K562 (cell line): ENCODE measurements around the gene SERPINB3. TPM values are rescaled to one million over a fixed set of nuclear protein-coding genes. Genes with fewer than 3 reads are reported as not detected.

Experiments
- ATAC-seq: fragments of 200-7000 bp; cut with Tn5 transposase; 3 replicates; pipeline ENCODE4 v1.9.1; 2020; ENCODE audit warnings: moderate library complexity
- BruUV-seq: library from RNA; stranded (reverse); fragments of 400-500 nt; replicated peaks from 2 replicates; lab custom pipeline; 2021; lab: Mats Ljungman, UMichigan
- CTCF ChIA-PET: fragments of 300-600 bp; formaldehyde crosslinking; extraction: SDS; loops from one replicate; lab custom pipeline; 2021; ENCODE audit warnings: low intra/inter-chr PET ratio; lab: Yijun Ruan, JAX
- POLR2A ChIA-PET: fragments of 300-600, 350-650 bp; sonication (Branson Sonifier 250); formaldehyde crosslinking; extraction: SDS; loops from one replicate; lab custom pipeline; 2021; ENCODE audit warnings: antibody characterized with exemption, inconsistent platforms; lab: Yijun Ruan, JAX
- DNase-seq, 4 experiments: peaks; one replicate each; pipeline versions ENCODE4 v3.0.0 to v3.0.0-alpha.2; 2011 to 2018; ENCODE audit warnings: low spot score in 3 of 4, mixed read lengths in 3 of 4; ENCODE audit errors: extremely low read depth in 1 of 4
- FAIRE-seq: peaks from 2 replicates; lab custom pipeline; 2011; peaks lifted over from hg19 to GRCh38; lab: Jason Lieb, UNC
- H2AFZ ChIP-seq: 2 replicates; pipeline ENCODE4 v1.6.0; 2011; ENCODE audit warnings: low read depth, low read length, control low read depth, inconsistent platforms
- H3K27ac ChIP-seq: fragments of 200-600 bp; 3 replicates; pipeline ENCODE4 v1.8.0; 2011; ENCODE audit warnings: low read depth, mild to moderate bottlenecking, control low read depth, inconsistent platforms, low read length, moderate library complexity, mixed read lengths; ENCODE audit errors: extremely low read depth
- H3K27me3 ChIP-seq, 2 experiments: fragments of 300-600 bp in 1 of 2; 2 replicates in 1 of 2; 3 replicates in 1 of 2; pipeline versions ENCODE4 v1.6.0 to v1.8.0; 2011; ENCODE audit warnings: inconsistent platforms in 2 of 2, low read length in 2 of 2, mild to moderate bottlenecking in 1 of 2, mixed read lengths in 1 of 2, moderate library complexity in 1 of 2; ENCODE audit not compliant: control insufficient read depth in 2 of 2, insufficient read depth in 2 of 2
- H3K36me3 ChIP-seq: fragments of 300-600 bp; 3 replicates; pipeline ENCODE4 v1.8.0; 2011; ENCODE audit warnings: mild to moderate bottlenecking, low read length, inconsistent platforms; ENCODE audit not compliant: control insufficient read depth, insufficient read depth
- H3K4me1 ChIP-seq, 2 experiments: fragments of 200-600 bp in 1 of 2; replicated peaks in 1 of 2; 2 replicates in 1 of 2; 3 replicates in 1 of 2; pipeline versions ENCODE4 v1.5.1 to v1.8.0; 2011; ENCODE audit warnings: inconsistent platforms in 2 of 2, low read length in 2 of 2, mild to moderate bottlenecking in 1 of 2, mixed read lengths in 1 of 2, moderate library complexity in 1 of 2; ENCODE audit not compliant: control insufficient read depth in 2 of 2, insufficient read depth in 2 of 2
- H3K4me2 ChIP-seq: 2 replicates; pipeline ENCODE4 v1.6.1; 2011; ENCODE audit warnings: low read length, control low read depth, inconsistent platforms, mixed read lengths; ENCODE audit not compliant: insufficient read depth
- H3K4me3 ChIP-seq: fragments of 200-600 bp; sonication (generic), shearing (Covaris generic); 2 replicates; pipeline ENCODE4 v1.5.1; 2016; ENCODE audit warnings: control low read depth, inconsistent platforms
- H3K79me2 ChIP-seq: fragments of 200-600 bp; 3 replicates; pipeline ENCODE4 v1.8.0; 2011; ENCODE audit warnings: low read length, inconsistent platforms; ENCODE audit not compliant: control insufficient read depth, insufficient read depth
- H3K9ac ChIP-seq, 2 experiments: 2 replicates each; pipeline versions ENCODE4 v1.6.0 to v1.6.1; 2011; ENCODE audit warnings: low read depth in 2 of 2, low read length in 2 of 2, control low read depth in 1 of 2, inconsistent platforms in 1 of 2, mild to moderate bottlenecking in 1 of 2, mixed read lengths in 1 of 2; ENCODE audit not compliant: insufficient read depth in 1 of 2
- H3K9me1 ChIP-seq: one replicate; pipeline ENCODE4 v1.6.0; 2011; ENCODE audit warnings: inconsistent platforms, mild to moderate bottlenecking, low read length, moderate library complexity; ENCODE audit not compliant: control insufficient read depth, insufficient read depth
- H3K9me3 ChIP-seq: replicated peaks from 2 replicates; pipeline ENCODE4 v1.5.1; 2011; ENCODE audit warnings: low read depth, low read length, inconsistent platforms; ENCODE audit not compliant: control insufficient read depth, insufficient read depth
- H4K20me1 ChIP-seq: replicated peaks from 2 replicates; pipeline ENCODE4 v1.6.1; 2011; ENCODE audit warnings: low read length, inconsistent platforms, mixed read lengths; ENCODE audit not compliant: control insufficient read depth, insufficient read depth
- CBFA2T2 ChIP-seq: fragments of 450-650 bp; conservative IDR thresholded peaks from 2 replicates; pipeline ENCODE4 v1.6.1; 2017; ENCODE audit warnings: mild to moderate bottlenecking
- HNRNPH1 ChIP-seq: fragments of 200-400 bp; formaldehyde crosslinking; optimal IDR thresholded peaks from 2 replicates; pipeline ENCODE3; 2017; ENCODE audit warnings: low read depth, mild to moderate bottlenecking, low read length, moderate library complexity
- MCM7 ChIP-seq, 2 experiments: fragments of 450-650 bp; IDR thresholded peaks; 2 replicates each; pipeline ENCODE4 v1.6.1; 2016 to 2018
- NR4A1 ChIP-seq, 2 experiments: fragments of 250-450 bp in 1 of 2; fragments of 450-650 bp in 1 of 2; sonication (Bioruptor Pico) in 1 of 2; IDR thresholded peaks; 2 replicates each; pipeline versions ENCODE4 v1.4.0 to v1.6.1; 2016 to 2020; ENCODE audit warnings: mild to moderate bottlenecking in 2 of 2, missing compliant biosample characterization in 1 of 2, missing genetic modification characterization in 1 of 2, moderate library complexity in 1 of 2
- RB1 ChIP-seq: fragments of 450-650 bp; IDR thresholded peaks from 2 replicates; pipeline ENCODE4 v1.6.1; 2017; ENCODE audit warnings: low read depth, mild to moderate bottlenecking
- SMAD1 ChIP-seq: fragments of 150-350 bp; IDR thresholded peaks from 2 replicates; pipeline ENCODE4 v1.6.1; 2014; ENCODE audit warnings: low read length, low read depth; ENCODE audit not compliant: partially characterized antibody
- THRAP3 ChIP-seq: fragments of 450-650 bp; IDR thresholded peaks from 2 replicates; pipeline ENCODE4 v1.6.1; 2016; ENCODE audit warnings: mild to moderate bottlenecking, inconsistent platforms, borderline replicate concordance
- ZNF444 ChIP-seq: fragments of 250-450 bp; sonication (Bioruptor Pico); IDR thresholded peaks from 2 replicates; pipeline ENCODE4 v1.4.0; 2020; ENCODE audit warnings: mild to moderate bottlenecking, moderate library complexity
- WGBS: fragments of 100-300 bp; shearing (Covaris generic); methylation state at CpG from one replicate; pipeline ENCODE4 v1.1.6; 2016; ENCODE audit warnings: low coverage, mixed read lengths; ENCODE audit not compliant: insufficient coverage; ENCODE audit errors: missing lambda C conversion rate; 5-methylcytosine and 5-hydroxymethylcytosine counted together
- in situ Hi-C: fragments of 300-500 bp; cut with MboI; formaldehyde crosslinking; loops from 4 replicates; pipeline ENCODE4 v1.15.0; 2018; ENCODE audit warnings: inconsistent platforms, mixed read lengths
- intact Hi-C: fragments of 100-400 bp; cut with micrococcal nuclease; formaldehyde crosslinking; loops from 2 replicates; pipeline ENCODE4 v1.14.2; 2022
- polyA plus RNA-seq, 8 experiments: library from polyadenylated mRNA; depleted of rRNA in 4 of 8; stranded (reverse) in 5 of 8; unstranded in 3 of 8; fragments of >200 nt; fragmentation: Nextera tagmentation in 2 of 8; fragmentation: Illumina TruSeq in 1 of 8; extraction: Ambion mirVana in 2 of 8; extraction: Trizol in 1 of 8; gene quantifications; 2 replicates each; pipeline versions ENCODE4 v1.2.1 to v1.2.3, GENCODE V29; 2011 to 2014; ENCODE audit warnings: inconsistent platforms in 1 of 8, missing spikeins in 1 of 8
- total RNA-seq, 7 experiments: library from RNA; depleted of rRNA in 6 of 7; stranded (reverse); fragments of >200 nt in 6 of 7; fragmentation: Illumina TruSeq in 2 of 7; extraction: Trizol in 2 of 7; gene quantifications; 2 replicates each; pipeline versions ENCODE4 v1.2.1 to v1.2.3, GENCODE V29; 2011 to 2021; ENCODE audit warnings: low replicate concordance in 1 of 7
- TF ChIP-seq, protein P1 (sequence below): sonication (generic); formaldehyde crosslinking; IDR thresholded peaks from 2 replicates; pipeline ENCODE4 v1.8.0; 2022; ENCODE audit warnings: mild to moderate bottlenecking, missing genetic modification reagents
- TF ChIP-seq, protein P2 (sequence below): fragments of 450-650 bp; IDR thresholded peaks from 2 replicates; pipeline ENCODE4 v1.6.1; 2016; ENCODE audit warnings: antibody characterized with exemption
- TF ChIP-seq, protein P3 (sequence below): fragments of 450-650 bp; IDR thresholded peaks from one replicate; pipeline ENCODE4 v1.6.1; 2018; ENCODE audit warnings: mild to moderate bottlenecking, moderate library complexity; ENCODE audit not compliant: partially characterized antibody

The SERPINB3 gene
- total and polyA plus RNA-seq, 9 of the 15 experiments (the other 6 are each of a cell fraction or from before 2014, with no cell fraction given): not detected

GRCh38 chr18:63626431-63626830 is 35.3 kb downstream of the SERPINB3 start:
- H3K79me2 ChIP-seq: no peaks in the 10 kb centered on the region
- H3K4me2 ChIP-seq: no peak overlapping the region
- no peaks in the 10 kb centered on the region for H3K4me1 ChIP-seq
- no peak overlapping the region for H3K4me3 ChIP-seq
- no peaks in the 10 kb centered on the region; the same call in 1 of the 2 replicates for H3K9me3 ChIP-seq
- no peak overlapping the region for H3K27ac ChIP-seq
- DNase-seq (no peak), FAIRE-seq (no peak), ATAC-seq (no peak)
- no peaks in the 10 kb centered on the region for H4K20me1 ChIP-seq
- no peak overlapping the region for H2AFZ ChIP-seq
- in situ Hi-C loops: no loop called here
- H3K9me1 ChIP-seq: no peaks in the 10 kb centered on the region
- no peaks in the 10 kb centered on the region for H3K27me3 ChIP-seq
- H3K36me3 ChIP-seq: no peaks in the 10 kb centered on the region
- BruUV-seq: no TSS peak
- intact Hi-C loops: no loop called here
- WGBS: 0% methylated on average over 4 of the region's 4 CpGs
- H3K9ac ChIP-seq: no peak overlapping the region
- CTCF ChIA-PET: no interaction called here
- POLR2A ChIA-PET: no interaction called here
- TF ChIP-seq NR4A1 (CRISPR knock-in tag; IDR thresholded peaks at IDR 0.05) (no peak), NR4A1 (tag; IDR thresholded peaks at IDR 0.05) (no peak), THRAP3 (no peak), HNRNPH1 (no peak), RB1 (no peak), MCM7 (IDR thresholded peaks at IDR 0.05) (no peak), SMAD1 (no peak), CBFA2T2 (no peak), ZNF444 (no peak)
- TF ChIP-seq, protein P1, sequence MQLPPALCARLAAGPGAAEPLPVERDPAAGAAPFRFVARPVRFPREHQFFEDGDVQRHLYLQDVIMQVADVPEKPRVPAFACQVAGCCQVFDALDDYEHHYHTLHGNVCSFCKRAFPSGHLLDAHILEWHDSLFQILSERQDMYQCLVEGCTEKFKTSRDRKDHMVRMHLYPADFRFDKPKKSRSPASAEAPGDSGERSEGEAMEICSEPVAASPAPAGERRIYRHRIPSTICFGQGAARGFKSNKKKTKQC (CRISPR knock-in tag): no peak
- TF ChIP-seq, protein P2, sequence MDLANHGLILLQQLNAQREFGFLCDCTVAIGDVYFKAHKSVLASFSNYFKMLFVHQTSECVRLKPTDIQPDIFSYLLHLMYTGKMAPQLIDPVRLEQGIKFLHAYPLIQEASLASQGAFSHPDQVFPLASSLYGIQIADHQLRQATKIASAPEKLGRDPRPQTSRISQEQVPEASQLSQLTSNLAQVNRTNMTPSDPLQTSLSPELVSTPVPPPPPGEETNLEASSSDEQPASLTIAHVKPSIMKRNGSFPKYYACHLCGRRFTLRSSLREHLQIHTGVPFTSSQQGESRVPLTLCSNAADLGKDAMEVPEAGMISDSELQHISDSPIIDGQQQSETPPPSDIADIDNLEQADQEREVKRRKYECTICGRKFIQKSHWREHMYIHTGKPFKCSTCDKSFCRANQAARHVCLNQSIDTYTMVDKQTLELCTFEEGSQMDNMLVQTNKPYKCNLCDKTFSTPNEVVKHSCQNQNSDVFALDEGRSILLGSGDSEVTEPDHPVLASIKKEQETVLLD: no peak
- TF ChIP-seq, protein P3, sequence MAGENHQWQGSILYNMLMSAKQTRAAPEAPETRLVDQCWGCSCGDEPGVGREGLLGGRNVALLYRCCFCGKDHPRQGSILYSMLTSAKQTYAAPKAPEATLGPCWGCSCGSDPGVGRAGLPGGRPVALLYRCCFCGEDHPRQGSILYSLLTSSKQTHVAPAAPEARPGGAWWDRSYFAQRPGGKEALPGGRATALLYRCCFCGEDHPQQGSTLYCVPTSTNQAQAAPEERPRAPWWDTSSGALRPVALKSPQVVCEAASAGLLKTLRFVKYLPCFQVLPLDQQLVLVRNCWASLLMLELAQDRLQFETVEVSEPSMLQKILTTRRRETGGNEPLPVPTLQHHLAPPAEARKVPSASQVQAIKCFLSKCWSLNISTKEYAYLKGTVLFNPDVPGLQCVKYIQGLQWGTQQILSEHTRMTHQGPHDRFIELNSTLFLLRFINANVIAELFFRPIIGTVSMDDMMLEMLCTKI: no peak
